ENCODE measurements around the gene ADIPOR2. TPM values are rescaled to one million over a fixed set of nuclear protein-coding genes. Genes with fewer than 3 reads are reported as not detected.

Gene ADIPOR2
- 21.3 and 22.3 TPM in 2 replicates for total RNA-seq

GRCh38 chr12:1690578-1691122, at the start of gene ADIPOR2:
Gene ADIPOR2 (plus strand): TSS chr12:1691070. CDS start chr12:1754344, 63,274 bp downstream.

GRCh38 chr12:1820191-1820895, 129.5 kb downstream of the ADIPOR2 start, which contains the start of gene LRTM2:
Gene LRTM2 (plus strand): TSS chr12:1820565. CDS start chr12:1828149, 7,584 bp downstream.

Other genes with a start within 250 kb of the ADIPOR2 start
- gene FBXL14, start 96.5 kb upstream of the ADIPOR2 start, total RNA-seq: 10.4 and 17.4 TPM in 2 replicates
- gene WNT5B, start 61.8 kb upstream of the ADIPOR2 start, total RNA-seq: 29.7 and 60.8 TPM in 2 replicates
- not detected in 2 replicates for gene LRTM2, start 129.5 kb downstream of the ADIPOR2 start, total RNA-seq
- 1.6 and 3.7 TPM in 2 replicates for gene CACNA2D4, start 227.6 kb downstream of the ADIPOR2 start, total RNA-seq